Measurements from ENCODE around the gene CCDC116. TPM values are rescaled to one million over a fixed set of nuclear protein-coding genes. Genes with fewer than 3 reads are reported as not detected.
A peak's percentile ranks its signal among the peaks of the same experiment; 100 is the strongest.

CCDC116 gene
- total RNA-seq, 1 donor from 2014 or later, result 0.51 TPM

GRCh38 chr22:21680830-21681565 is 48.4 kb downstream of the CCDC116 start:
- Mint-ChIP-seq H3K4me1 (peaks cover 4% of the 10 kb centered on the region), H3K27ac (peak overlapping the region; percentile 20), H3K4me3 (no peak overlapping the region), H3K27me3 (no peaks in the 10 kb centered on the region), H3K9me3 (no peaks in the 10 kb centered on the region), H3K36me3 (ENCODE audit: low read depth) (peaks cover 32% of the 10 kb centered on the region)
- no peak for DNase-seq
- intact Hi-C loops (cut with micrococcal nuclease), result no loop called here

GRCh38 chr22:21681566-21682370 is 49.2 kb downstream of the CCDC116 start:
- no peak for DNase-seq
- Mint-ChIP-seq H3K9me3 (no peaks in the 10 kb centered on the region), H3K36me3 (ENCODE audit: low read depth) (peaks cover 27% of the 10 kb centered on the region), H3K27ac (no peak overlapping the region), H3K4me1 (peaks cover 4% of the 10 kb centered on the region), H3K27me3 (no peaks in the 10 kb centered on the region), H3K4me3 (no peak overlapping the region)
- intact Hi-C loops (cut with micrococcal nuclease), result no loop called here

- Mint-ChIP-seq H3K4me1 (peaks cover 4% of the 10 kb centered on the region), H3K4me3 (no peak overlapping the region), H3K27ac (no peak overlapping the region), H3K36me3 (ENCODE audit: low read depth) (peaks cover 26% of the 10 kb centered on the region), H3K9me3 (no peaks in the 10 kb centered on the region), H3K27me3 (no peaks in the 10 kb centered on the region)
- intact Hi-C loops (cut with micrococcal nuclease), result no loop called here
- no peak for DNase-seq
These were observed 50.0 kb downstream of the CCDC116 start for GRCh38 chr22:21682385-21683175.

- Mint-ChIP-seq H3K27me3 (no peaks in the 10 kb centered on the region), H3K4me3 (no peak overlapping the region), H3K36me3 (ENCODE audit: low read depth) (peaks cover 22% of the 10 kb centered on the region), H3K27ac (no peak overlapping the region), H3K9me3 (no peaks in the 10 kb centered on the region), H3K4me1 (peaks cover 4% of the 10 kb centered on the region)
- DNase-seq, result no peak
- intact Hi-C loops (cut with micrococcal nuclease), result no loop called here
These were observed 50.8 kb downstream of the CCDC116 start for GRCh38 chr22:21683401-21683811.

GRCh38 chr22:21684492-21685163 is 52.1 kb downstream of the CCDC116 start:
- intact Hi-C loops (cut with micrococcal nuclease), result no loop called here
- no peak overlapping the region for H3K4me3 Mint-ChIP-seq
- H3K27ac Mint-ChIP-seq, result no peak overlapping the region
- no peaks in the 10 kb centered on the region for H3K27me3 Mint-ChIP-seq
- peaks cover 29% of the 10 kb centered on the region for H3K36me3 Mint-ChIP-seq (ENCODE audit: low read depth)
- H3K4me1 Mint-ChIP-seq, result peaks cover 4% of the 10 kb centered on the region
- no peaks in the 10 kb centered on the region for H3K9me3 Mint-ChIP-seq
- no peak for DNase-seq

- H3K36me3 Mint-ChIP-seq (ENCODE audit: low read depth), result peaks cover 31% of the 10 kb centered on the region
These were observed 52.6 kb downstream of the CCDC116 start for GRCh38 chr22:21685164-21685513.

GRCh38 chr22:21686193-21686608 is 53.6 kb downstream of the CCDC116 start:
- DNase-seq, result no peak
- peaks cover 33% of the 10 kb centered on the region for H3K36me3 Mint-ChIP-seq (ENCODE audit: low read depth)
- H3K4me1 Mint-ChIP-seq, result peaks cover 8% of the 10 kb centered on the region
- H3K4me3 Mint-ChIP-seq, result no peak overlapping the region
- H3K9me3 Mint-ChIP-seq, result no peaks in the 10 kb centered on the region
- intact Hi-C loops (cut with micrococcal nuclease), result no loop called here
- H3K27ac Mint-ChIP-seq, result no peak overlapping the region
- H3K27me3 Mint-ChIP-seq, result no peaks in the 10 kb centered on the region

More at GRCh38 chr22:21685164-21685513, 52.6 kb downstream of the CCDC116 start:
- Mint-ChIP-seq H3K9me3 (no peaks in the 10 kb centered on the region), H3K27me3 (no peaks in the 10 kb centered on the region), H3K4me1 (peaks cover 5% of the 10 kb centered on the region), H3K4me3 (no peak overlapping the region), H3K27ac (no peak overlapping the region)
- intact Hi-C loops (cut with micrococcal nuclease), result no loop called here
- no peak for DNase-seq

Other genes with a start within 250 kb of the CCDC116 start
- gene RIMBP3B, start 249.0 kb upstream of the CCDC116 start, total RNA-seq, result 0.26 TPM in 1 of 2 replicates, not detected in the other
- 5.9 and 6.4 TPM in 2 replicates for gene HIC2, start 215.4 kb upstream of the CCDC116 start, total RNA-seq
- 0.50 and 0.54 TPM in 2 replicates for gene TMEM191C, start 165.4 kb upstream of the CCDC116 start, total RNA-seq
- gene RIMBP3C, start 81.3 kb upstream of the CCDC116 start, total RNA-seq, result 0.19 and 0.26 TPM in 2 replicates
- 62.1 and 63.3 TPM in 2 replicates for gene UBE2L3, start 65.0 kb upstream of the CCDC116 start, total RNA-seq
- gene YDJC, start 2.7 kb upstream of the CCDC116 start, total RNA-seq, result 54.2 and 56.1 TPM in 2 replicates
- 94.3 and 103 TPM in 2 replicates for gene SDF2L1, start 9.5 kb downstream of the CCDC116 start, total RNA-seq
- 53.1 and 55.9 TPM in 2 replicates for gene PPIL2, start 33.3 kb downstream of the CCDC116 start, total RNA-seq
- gene YPEL1, start 103.0 kb downstream of the CCDC116 start, total RNA-seq, result 0.61 and 1.3 TPM in 2 replicates
- gene MAPK1, start 234.9 kb downstream of the CCDC116 start, total RNA-seq, result 101 TPM in 2 replicates

Measured in activated CD4-positive, alpha-beta T cell treated with anti-CD3 and anti-CD28 coated beads, Interleukin-2, amount 10 ng/mL, durations not matched to agents 24 days and 14 days (primary cell).